Spleen (tissue), 11 donors: ENCODE measurements around the gene WBP1L. TPM values are rescaled to one million over a fixed set of nuclear protein-coding genes. Genes with fewer than 3 reads are reported as not detected.
"Not testable (repeated sequence)": the region's sequence is repeated elsewhere in the genome, so short reads cannot be mapped to it uniquely, and the experiment has no call there.

Source experiments
- DNase-seq: peaks from one replicate; pipeline ENCODE4 v3.0.0-alpha.2; 2020
- H3K27ac ChIP-seq, 8 donors: fragments of 200-600 bp; sonication (generic) in 7 of 8; 1 replicate in 4 of 8; 2 replicates in 4 of 8; pipeline versions ENCODE4 v1.5.0 to v1.8.0; 2016 to 2021; ENCODE audit warnings: inconsistent platforms in 4 of 8, mild to moderate bottlenecking in 4 of 8, moderate library complexity in 1 of 8
- H3K27me3 ChIP-seq, 7 donors: fragments of 200-600 bp; sonication (generic) in 6 of 7; replicated peaks in 1 of 7; 1 replicate in 4 of 7; 2 replicates in 3 of 7; pipeline versions ENCODE4 v1.5.0 to v1.8.0; 2016 to 2021; ENCODE audit warnings: inconsistent platforms in 3 of 7, mild to moderate bottlenecking in 1 of 7
- H3K36me3 ChIP-seq, 6 donors: fragments of 200-600 bp; sonication (generic) in 5 of 6; 1 replicate in 4 of 6; 2 replicates in 2 of 6; pipeline versions ENCODE4 v1.5.0 to v1.8.0; 2016 to 2021; ENCODE audit warnings: inconsistent platforms in 2 of 6
- H3K4me1 ChIP-seq, 6 donors: fragments of 200-600 bp; sonication (generic) in 5 of 6; 1 replicate in 3 of 6; 2 replicates in 3 of 6; pipeline versions ENCODE4 v1.5.0 to v1.8.0; 2016 to 2021; ENCODE audit warnings: inconsistent platforms in 3 of 6
- H3K4me3 ChIP-seq, 8 donors: fragments of 200-600 bp; sonication (generic) in 7 of 8; 1 replicate in 4 of 8; 2 replicates in 4 of 8; pipeline versions ENCODE4 v1.5.0 to v1.8.0; 2016 to 2021; ENCODE audit warnings: inconsistent platforms in 4 of 8, mild to moderate bottlenecking in 4 of 8, moderate library complexity in 2 of 8
- H3K9me3 ChIP-seq, 8 donors: fragments of 200-600 bp; sonication (generic) in 7 of 8; 1 replicate in 4 of 8; 2 replicates in 4 of 8; pipeline versions ENCODE4 v1.5.0 to v1.8.0; 2016 to 2021; ENCODE audit warnings: inconsistent platforms in 4 of 8
- CTCF ChIP-seq, 11 experiments: fragments of 200-600 bp in 7 of 11; fragments of 450-650 bp in 4 of 11; sonication (generic) in 4 of 11; IDR thresholded peaks in 8 of 11; conservative IDR thresholded peaks in 3 of 11; 1 replicate in 7 of 11; 2 replicates in 4 of 11; pipeline versions ENCODE4 v1.4.0 to v1.8.0; 2016 to 2021; ENCODE audit warnings: antibody characterized with exemption in 11 of 11, inconsistent platforms in 4 of 11, mild to moderate bottlenecking in 1 of 11
- POLR2A ChIP-seq, 3 donors: fragments of 450-650 bp; IDR thresholded peaks; one replicate each; pipeline ENCODE4 v1.5.1; 2017; ENCODE audit warnings: antibody characterized with exemption in 3 of 3, mild to moderate bottlenecking in 1 of 3
- POLR2AphosphoS5 ChIP-seq, 3 donors: sonication (generic); formaldehyde crosslinking; IDR thresholded peaks; one replicate each; pipeline ENCODE4 v1.5.1; 2017; ENCODE audit warnings: antibody characterized with exemption in 3 of 3
- WGBS, 5 donors: extraction: QIAGEN DNeasy Blood & Tissue Kit in 3 of 5; methylation state at CpG; one replicate each; pipeline versions ENCODE4 v1.1.5 to v1.1.7; 2013 to 2018; 5-methylcytosine and 5-hydroxymethylcytosine counted together
- intact Hi-C: fragments of 100-400 bp; cut with DNase I; formaldehyde crosslinking; loops from one replicate; pipeline ENCODE4 v1.15.0; 2023; ENCODE audit warnings: low total_unique reads
- polyA plus RNA-seq, 3 donors: library from polyadenylated mRNA; stranded (reverse); fragments of 200-250 nt; gene quantifications; one replicate each; pipeline ENCODE4 v1.2.1, GENCODE V29; 2013
- total RNA-seq, 7 donors: library from RNA; depleted of rRNA in 3 of 7; stranded (reverse); fragments of >200 nt in 3 of 7; fragmentation: NEBNext Ultra II Directional in 4 of 7; extraction: Animal tissue kit (Norgen Biotek cat#: 25700) in 4 of 7; gene quantifications; one replicate each; pipeline versions ENCODE4 v1.1.0 to v1.2.1, GENCODE V29; 2016 to 2021
- donor health status: healthy with polysubstance abuse.
- donor health status: DM: no; HTN: no; CAD: no; lungs with moderate emphysema.
- donor health status: DM: no; HTN: no; CAD: no.
- donor health status: Bipolar disorder and iron deficiency.
- donor health status: healthy.
- donor health status: DM: no; HTN: no; CAD: no.
- donor health status: DM: yes; HTN: yes; CAD: no.

The WBP1L gene
- total and polyA plus RNA-seq, 10 donors, result 15.9 to 149 (median 49.2) TPM

- Histone ChIP-seq H3K4me3 (no peak overlapping the region), H3K27me3 (peaks cover 0 to 12% (median 0%) of the 10 kb centered on the region in 7 donors), H3K27ac (no peak overlapping the region), H3K9me3 (peaks cover 0 to 21% (median 15%) of the 10 kb centered on the region in 8 donors), H3K36me3 (no peaks in the 10 kb centered on the region), H3K4me1 (peaks cover 0 to 11% (median 8%) of the 10 kb centered on the region in 6 donors)
- DNase-seq, result peak; percentile 83
- 67 to 72% (median 69%) methylated on average over 11 of the region's 11 CpGs for WGBS, 5 donors
- no peak for TF ChIP-seq POLR2A (IDR thresholded peaks at IDR 0.05)
- peak; percentile 78 to 93 (median 88) for TF ChIP-seq CTCF (IDR thresholded peaks at IDR 0.05 in 8 of 11, conservative IDR thresholded peaks at IDR 0.05 in 3 of 11)
- TF ChIP-seq POLR2AphosphoS5 (IDR thresholded peaks at IDR 0.05), result peak in 2 of 3 donors; percentile 8 to 13
- intact Hi-C loops, result loop anchor here (2.0 to 10.0 kb wide), 3 partner anchors 66 to 407 kb away; no protein-coding TSS in a partner anchor
Observed at GRCh38 chr10:102835007-102835482, 91.3 kb downstream of the WBP1L start.

GRCh38 chr10:102837230-102837721 is 93.5 kb downstream of the WBP1L start, which contains the start of gene CYP17A1:
CYP17A1 (minus strand) TSS chr10:102837413; CDS start chr10:102837361, 52 bp downstream.
- Histone ChIP-seq H3K4me1 (peaks cover 0 to 11% (median 8%) of the 10 kb centered on the region in 6 donors), H3K36me3 (no peaks in the 10 kb centered on the region), H3K4me3 (no peak within 1 kb of the TSS), H3K27ac (no peak within 1 kb of the TSS), H3K9me3 (peaks cover 0 to 21% (median 15%) of the 10 kb centered on the region in 8 donors), H3K27me3 (peaks cover 0 to 12% (median 0%) of the 10 kb centered on the region in 7 donors)
- DNase-seq, result no peak
- intact Hi-C loops, result loop anchor here (5.0 to 10.0 kb wide), 2 partner anchors 228 to 405 kb away; no protein-coding TSS in a partner anchor
- no peak for TF ChIP-seq CTCF (IDR thresholded peaks at IDR 0.05 in 8 of 11, conservative IDR thresholded peaks at IDR 0.05 in 3 of 11)
- TF ChIP-seq POLR2A (IDR thresholded peaks at IDR 0.05), result no peak
- no peak for TF ChIP-seq POLR2AphosphoS5 (IDR thresholded peaks at IDR 0.05)
- WGBS, 5 donors, result 74 to 83% (median 79%) methylated on average over 5 of the region's 5 CpGs

- peaks cover 0 to 12% (median 0%) of the 10 kb centered on the region in 7 donors for H3K27me3 ChIP-seq
- peaks cover 0 to 11% (median 8%) of the 10 kb centered on the region in 6 donors for H3K4me1 ChIP-seq
- WGBS, 5 donors, result 87 to 94% (median 89%) methylated on average over 9 of the region's 9 CpGs
- not testable (repeated sequence) for DNase-seq, H3K4me3 ChIP-seq, H3K27ac ChIP-seq, H3K36me3 ChIP-seq
- intact Hi-C loops, result loop anchor here (5.0 to 10.0 kb wide), 2 partner anchors 226 to 404 kb away; no protein-coding TSS in a partner anchor
- H3K9me3 ChIP-seq, result peaks cover 0 to 21% (median 15%) of the 10 kb centered on the region in 8 donors
Observed at GRCh38 chr10:102838276-102838927, 94.7 kb downstream of the WBP1L start.

GRCh38 chr10:102841827-102842345 is 98.1 kb downstream of the WBP1L start:
- Histone ChIP-seq H3K27ac (no peak overlapping the region), H3K27me3 (no peaks in the 10 kb centered on the region), H3K4me3 (no peak overlapping the region), H3K9me3 (peaks cover 0 to 31% (median 19%) of the 10 kb centered on the region in 8 donors), H3K4me1 (no peaks in the 10 kb centered on the region), H3K36me3 (no peaks in the 10 kb centered on the region)
- DNase-seq, result no peak
- 81 to 93% (median 88%) methylated on average over 11 of the region's 11 CpGs for WGBS, 5 donors
- no peak for TF ChIP-seq POLR2AphosphoS5 (IDR thresholded peaks at IDR 0.05)
- no peak for TF ChIP-seq POLR2A (IDR thresholded peaks at IDR 0.05)
- no peak for TF ChIP-seq CTCF (IDR thresholded peaks at IDR 0.05 in 8 of 11, conservative IDR thresholded peaks at IDR 0.05 in 3 of 11)
- intact Hi-C loops, result no loop called here

- H3K4me3 ChIP-seq, DNase-seq, H3K4me1 ChIP-seq, intact Hi-C loops, H3K27me3 ChIP-seq, H3K36me3 ChIP-seq, H3K27ac ChIP-seq: not testable (repeated sequence)
- 62 to 78% (median 74%) methylated on average over 8 of the region's 8 CpGs for WGBS, 5 donors
- H3K9me3 ChIP-seq, result peaks cover 0 to 23% (median 13%) of the 10 kb centered on the region in 8 donors
Observed at GRCh38 chr10:102843139-102843538, 99.4 kb downstream of the WBP1L start.

GRCh38 chr10:102844190-102844776 is 100.5 kb downstream of the WBP1L start:
- H3K4me3 ChIP-seq, H3K4me1 ChIP-seq, H3K36me3 ChIP-seq, H3K27ac ChIP-seq, DNase-seq, intact Hi-C loops, H3K27me3 ChIP-seq: not testable (repeated sequence)
- 87 to 91% (median 89%) methylated on average over 6 of the region's 6 CpGs for WGBS, 5 donors
- H3K9me3 ChIP-seq, result peaks cover 0 to 11% (median 4%) of the 10 kb centered on the region in 8 donors
